OCI-LY1 (cell line): ENCODE measurements around the gene ADGRG1.

ENCODE experiments used
- CTCF ChIP-seq: fragments of 200-600 bp; sonication (generic), shearing (Covaris generic); IDR thresholded peaks from 2 replicates; pipeline ENCODE4 v1.5.1; 2017; ENCODE audit warnings: mild to moderate bottlenecking, antibody characterized with exemption, low read length, moderate library complexity, mixed read lengths
- EZH2 ChIP-seq: fragments of 200-600 bp; sonication (generic), shearing (Covaris generic); IDR thresholded peaks from 2 replicates; pipeline ENCODE4 v1.8.0; 2017; ENCODE audit warnings: borderline replicate concordance, mixed run types, mild to moderate bottlenecking, antibody characterized with exemption, low read length, moderate library complexity, mixed read lengths

- TF ChIP-seq EZH2 (no peak), CTCF (no peak)
Measured at GRCh38 chr16:57689762-57690558, 61.5 kb downstream of the ADGRG1 start.
